ENCODE data around the gene PIK3R3. TPM values are rescaled to one million over a fixed set of nuclear protein-coding genes. Genes with fewer than 3 reads are reported as not detected.
A peak's percentile ranks its signal among the peaks of the same experiment; 100 is the strongest.

PIK3R3 gene
- 10 to 100 TPM; 24.6 to 32.8 (median 27.4) TPM for polyA plus RNA-seq (ENCODE audit: insufficient read length in 4 of 4)

GRCh38 chr1:46132529-46133180 is at the start of gene PIK3R3:
Gene PIK3R3, minus strand, starts transcription at chr1:46132629. Its CDS starts 677 bp downstream, at chr1:46131952.
- peak; percentile 95 to 97 (median 96) for DNase-seq (ENCODE audit: low read depth in 4 of 4, low spot score in 2 of 4)

- no peak for DNase-seq (ENCODE audit: low read depth in 4 of 4, low spot score in 2 of 4)
These were observed 49.2 kb upstream of the PIK3R3 start for GRCh38 chr1:46181343-46182260.

- no peak for DNase-seq (ENCODE audit: low read depth in 4 of 4, low spot score in 2 of 4)
These were observed 47.7 kb upstream of the PIK3R3 start for GRCh38 chr1:46180082-46180616.

GRCh38 chr1:46179138-46180081 is 47.0 kb upstream of the PIK3R3 start:
- DNase-seq (ENCODE audit: low read depth in 4 of 4, low spot score in 2 of 4) = peak in 1 of 4 donors; percentile 92

GRCh38 chr1:46176211-46176865 is 43.9 kb upstream of the PIK3R3 start, which contains the start of gene P3R3URF:
Gene P3R3URF, minus strand, starts transcription at chr1:46176488. Its CDS starts 17 bp downstream, at chr1:46176471.
- DNase-seq (ENCODE audit: low read depth in 4 of 4, low spot score in 2 of 4) = no peak

- DNase-seq (ENCODE audit: low read depth in 4 of 4, low spot score in 2 of 4) = no peak
These were observed 42.8 kb upstream of the PIK3R3 start for GRCh38 chr1:46175243-46175642.

GRCh38 chr1:46174448-46175231 is 42.2 kb upstream of the PIK3R3 start, which contains the start of gene TSPAN1:
Gene TSPAN1, plus strand, starts transcription at chr1:46175087. Its CDS starts 6,021 bp downstream, at chr1:46181108.
- no peak for DNase-seq (ENCODE audit: low read depth in 4 of 4, low spot score in 2 of 4)

GRCh38 chr1:46173361-46173856 is 41.0 kb upstream of the PIK3R3 start:
- no peak for DNase-seq (ENCODE audit: low read depth in 4 of 4, low spot score in 2 of 4)

GRCh38 chr1:46172321-46172720 is 39.9 kb upstream of the PIK3R3 start:
- DNase-seq (ENCODE audit: low read depth in 4 of 4, low spot score in 2 of 4) = no peak

GRCh38 chr1:46171871-46172270 is 39.4 kb upstream of the PIK3R3 start:
- no peak for DNase-seq (ENCODE audit: low read depth in 4 of 4, low spot score in 2 of 4)

- no peak for DNase-seq (ENCODE audit: low read depth in 4 of 4, low spot score in 2 of 4)
These were observed 38.9 kb upstream of the PIK3R3 start for GRCh38 chr1:46171351-46171750.

- DNase-seq (ENCODE audit: low read depth in 4 of 4, low spot score in 2 of 4) = no peak
These were observed 37.5 kb upstream of the PIK3R3 start for GRCh38 chr1:46169811-46170454.

- DNase-seq (ENCODE audit: low read depth in 4 of 4, low spot score in 2 of 4) = no peak
These were observed 36.0 kb upstream of the PIK3R3 start for GRCh38 chr1:46168477-46168876.

GRCh38 chr1:46166521-46167462 is 34.4 kb upstream of the PIK3R3 start:
- no peak for DNase-seq (ENCODE audit: low read depth in 4 of 4, low spot score in 2 of 4)

- DNase-seq (ENCODE audit: low read depth in 4 of 4, low spot score in 2 of 4) = no peak
These were observed 27.8 kb upstream of the PIK3R3 start for GRCh38 chr1:46160212-46160611.

GRCh38 chr1:46159516-46159915 is 27.1 kb upstream of the PIK3R3 start:
- no peak for DNase-seq (ENCODE audit: low read depth in 4 of 4, low spot score in 2 of 4)

All from left renal cortex interstitium (tissue), 4 donors.